Pancreas (tissue), 10 donors: ENCODE measurements around the gene NPTN. TPM values are rescaled to one million over a fixed set of nuclear protein-coding genes. Genes with fewer than 3 reads are reported as not detected.

Source experiments
- ATAC-seq, 4 donors: fragments of 200-7000 bp; cut with Tn5 transposase; one replicate each; pipeline versions ENCODE4 v1.8.0 to v1.9.1; 2020; ENCODE audit warnings: mild to moderate bottlenecking in 4 of 4, moderate library complexity in 4 of 4
- DNase-seq, 6 donors: peaks; one replicate each; pipeline ENCODE4 v3.0.0-alpha.2; 2020
- FAIRE-seq: peaks from 2 replicates; lab custom pipeline; 2012; peaks lifted over from hg19 to GRCh38; lab: Jason Lieb, UNC
- H3K27ac ChIP-seq, 4 donors: fragments of 200-600 bp; sonication (generic); 1 replicate in 3 of 4; 2 replicates in 1 of 4; pipeline versions ENCODE4 v1.5.0 to v1.8.0; 2020
- H3K27me3 ChIP-seq, 4 donors: fragments of 200-600 bp; one replicate each; pipeline ENCODE4 v1.8.0; 2021
- H3K36me3 ChIP-seq, 3 donors: fragments of 200-600 bp; sonication (generic) in 1 of 3; one replicate each; pipeline versions ENCODE4 v1.5.0 to v1.8.0; 2020 to 2021
- H3K4me1 ChIP-seq, 3 donors: fragments of 200-600 bp; one replicate each; pipeline ENCODE4 v1.8.0; 2021
- H3K4me3 ChIP-seq, 4 donors: fragments of 200-600 bp; sonication (generic) in 2 of 4; one replicate each; pipeline versions ENCODE4 v1.5.0 to v1.8.0; 2020 to 2021
- H3K9me3 ChIP-seq, 4 donors: fragments of 200-600 bp; one replicate each; pipeline ENCODE4 v1.8.0; 2021
- WGBS, 2 donors: extraction: QIAGEN DNeasy Blood & Tissue Kit; methylation state at CpG; one replicate each; pipeline ENCODE4 v1.1.7; 2013; 5-methylcytosine and 5-hydroxymethylcytosine counted together
- intact Hi-C, 3 donors: fragments of 100-400 bp; cut with DNase I; formaldehyde crosslinking; loops; one replicate each; pipeline versions ENCODE4 v1.11.1 to v1.14.2; 2022
- polyA plus RNA-seq, 2 donors: library from polyadenylated mRNA; stranded (reverse); fragments of 200-250 nt; gene quantifications; one replicate each; pipeline ENCODE4 v1.2.3, GENCODE V29; 2013
- total RNA-seq, 6 donors: library from RNA; stranded (reverse); fragmentation: NEBNext Ultra II Directional in 4 of 6; extraction: Animal tissue kit (Norgen Biotek cat#: 25700) in 4 of 6; gene quantifications; one replicate each; pipeline versions ENCODE4 v1.2.1 to v1.2.4, GENCODE V29; 2021 to 2023
- TF ChIP-seq, protein P1 (sequence below), 4 donors: fragments of 200-600 bp; sonication (generic) in 3 of 4; IDR thresholded peaks; one replicate each; pipeline versions ENCODE4 v1.5.0 to v1.8.0; 2021; ENCODE audit warnings: antibody characterized with exemption in 4 of 4
- donor health status: healthy with polysubstance abuse.
- donor health status: DM: no; HTN: no; CAD: no; lungs with moderate emphysema.
- donor health status: DM: no; HTN: no; CAD: no.
- donor health status: control.
- donor health status: control.
- donor health status: Bipolar disorder and iron deficiency.
- donor health status: DM: yes; HTN: yes; CAD: no.
- donor health status: DM: no; HTN: no; CAD: no.
- donor health status: DM: no; HTN: no; CAD: no.
- donor health status: DM: yes; HTN: yes; CAD: no.

NPTN gene
- total and polyA plus RNA-seq, 8 donors = 16.2 to 61.9 (median 36.8) TPM

DNA sequence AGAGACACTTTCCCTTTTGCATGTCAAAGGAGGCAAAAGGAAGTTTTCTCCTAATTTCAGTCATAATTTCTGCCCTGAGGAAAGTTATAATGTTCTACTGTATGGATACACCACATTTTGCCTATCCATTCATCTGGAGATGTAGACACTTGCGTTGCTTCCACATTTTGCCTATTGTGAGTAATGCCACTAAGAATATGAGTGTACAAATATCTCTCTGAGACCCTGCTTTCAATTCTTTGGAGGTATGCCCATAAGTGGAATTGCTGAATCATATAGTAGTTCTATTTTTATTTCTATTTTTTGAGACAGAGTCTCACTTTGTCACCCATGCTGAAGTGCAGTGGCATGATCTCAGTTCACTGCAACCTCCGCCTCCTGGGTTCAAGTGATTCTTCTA lies 47.4 kb upstream of the NPTN start:
- Histone ChIP-seq H3K4me1 (peaks cover 0 to 1% (median 0%) of the 10 kb centered on the region in 3 donors), H3K36me3 (no peaks in the 10 kb centered on the region), H3K27me3 (no peaks in the 10 kb centered on the region), H3K9me3 (no peaks in the 10 kb centered on the region), H3K4me3 (no peak overlapping the region), H3K27ac (no peak overlapping the region)
- no peak for DNase-seq
- intact Hi-C loops = no loop called here
- 95% methylated on average over 2 of the region's 2 CpGs for WGBS, 2 donors
- TF ChIP-seq, protein P1, sequence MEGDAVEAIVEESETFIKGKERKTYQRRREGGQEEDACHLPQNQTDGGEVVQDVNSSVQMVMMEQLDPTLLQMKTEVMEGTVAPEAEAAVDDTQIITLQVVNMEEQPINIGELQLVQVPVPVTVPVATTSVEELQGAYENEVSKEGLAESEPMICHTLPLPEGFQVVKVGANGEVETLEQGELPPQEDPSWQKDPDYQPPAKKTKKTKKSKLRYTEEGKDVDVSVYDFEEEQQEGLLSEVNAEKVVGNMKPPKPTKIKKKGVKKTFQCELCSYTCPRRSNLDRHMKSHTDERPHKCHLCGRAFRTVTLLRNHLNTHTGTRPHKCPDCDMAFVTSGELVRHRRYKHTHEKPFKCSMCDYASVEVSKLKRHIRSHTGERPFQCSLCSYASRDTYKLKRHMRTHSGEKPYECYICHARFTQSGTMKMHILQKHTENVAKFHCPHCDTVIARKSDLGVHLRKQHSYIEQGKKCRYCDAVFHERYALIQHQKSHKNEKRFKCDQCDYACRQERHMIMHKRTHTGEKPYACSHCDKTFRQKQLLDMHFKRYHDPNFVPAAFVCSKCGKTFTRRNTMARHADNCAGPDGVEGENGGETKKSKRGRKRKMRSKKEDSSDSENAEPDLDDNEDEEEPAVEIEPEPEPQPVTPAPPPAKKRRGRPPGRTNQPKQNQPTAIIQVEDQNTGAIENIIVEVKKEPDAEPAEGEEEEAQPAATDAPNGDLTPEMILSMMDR (IDR thresholded peaks at IDR 0.05) = no peak
- no peak for ATAC-seq
- FAIRE-seq = no peak

DNA sequence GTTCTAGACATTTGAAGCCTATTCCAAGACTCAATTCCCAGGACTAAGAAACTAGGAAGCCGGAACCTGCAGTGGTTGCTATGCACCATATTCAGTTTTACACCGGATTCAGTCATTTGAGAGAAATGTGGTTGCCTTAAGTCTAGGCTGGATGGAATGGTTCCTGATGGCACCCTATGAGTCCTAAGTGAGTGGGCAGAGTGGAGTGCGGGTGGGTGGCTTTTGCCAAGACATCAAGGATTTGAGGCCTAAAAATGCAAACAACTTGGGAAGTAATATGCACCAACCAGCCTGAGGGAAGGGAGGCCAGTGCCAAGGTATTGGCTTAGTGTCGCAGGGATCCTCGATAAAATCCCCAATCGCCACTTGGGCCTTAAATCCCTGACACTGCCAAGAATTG lies 46.8 kb upstream of the NPTN start:
- ATAC-seq = no peak
- no peak for DNase-seq
- no peak for FAIRE-seq
- Histone ChIP-seq H3K9me3 (no peaks in the 10 kb centered on the region), H3K27ac (no peak overlapping the region), H3K4me3 (no peak overlapping the region), H3K4me1 (no peaks in the 10 kb centered on the region), H3K27me3 (no peaks in the 10 kb centered on the region), H3K36me3 (no peaks in the 10 kb centered on the region)
- WGBS, 2 donors = 90 to 94% methylated on average over 6 of the region's 6 CpGs
- TF ChIP-seq, protein P1 (IDR thresholded peaks at IDR 0.05) = no peak
- intact Hi-C loops = no loop called here

GRCh38 chr15:73679180-73679579 lies 46.0 kb upstream of the NPTN start:
- no peak for FAIRE-seq
- no peak for DNase-seq
- Histone ChIP-seq H3K27ac (no peak overlapping the region), H3K4me3 (no peak overlapping the region), H3K27me3 (no peaks in the 10 kb centered on the region), H3K4me1 (no peaks in the 10 kb centered on the region), H3K36me3 (no peaks in the 10 kb centered on the region), H3K9me3 (no peaks in the 10 kb centered on the region)
- WGBS, 2 donors = 66 to 77% methylated on average over 3 of the region's 3 CpGs
- intact Hi-C loops = no loop called here
- ATAC-seq = no peak
- TF ChIP-seq, protein P1 (IDR thresholded peaks at IDR 0.05) = no peak

DNA sequence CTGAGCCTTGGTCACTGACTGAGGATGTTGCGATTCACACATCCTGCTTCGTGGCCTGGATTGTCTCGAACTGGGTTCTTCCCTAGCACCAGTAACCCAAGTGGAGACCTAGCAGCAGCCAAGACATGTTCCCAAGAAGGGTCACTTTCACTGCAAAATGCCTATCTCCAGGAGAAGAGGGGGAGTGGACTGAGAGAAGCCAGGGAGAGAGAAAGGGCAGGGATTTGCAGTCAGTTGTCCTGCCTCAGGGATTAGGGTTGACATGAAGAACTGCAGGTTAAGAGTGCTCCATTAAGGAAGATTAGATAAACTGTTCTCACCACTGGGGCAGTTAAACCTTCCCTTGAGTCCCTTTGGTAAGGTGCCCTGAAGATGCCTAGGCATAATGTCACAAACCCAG lies 45.3 kb upstream of the NPTN start:
- H3K27ac ChIP-seq = no peak overlapping the region
- H3K27me3 ChIP-seq = no peaks in the 10 kb centered on the region
- intact Hi-C loops = no loop called here
- FAIRE-seq = no peak
- WGBS, 2 donors = 75% methylated on average over 3 of the region's 3 CpGs
- DNase-seq = no peak
- no peak overlapping the region for H3K4me3 ChIP-seq
- H3K4me1 ChIP-seq = no peaks in the 10 kb centered on the region
- H3K9me3 ChIP-seq = no peaks in the 10 kb centered on the region
- no peak for ATAC-seq
- H3K36me3 ChIP-seq = no peaks in the 10 kb centered on the region
- TF ChIP-seq, protein P1 (IDR thresholded peaks at IDR 0.05) = no peak

DNA sequence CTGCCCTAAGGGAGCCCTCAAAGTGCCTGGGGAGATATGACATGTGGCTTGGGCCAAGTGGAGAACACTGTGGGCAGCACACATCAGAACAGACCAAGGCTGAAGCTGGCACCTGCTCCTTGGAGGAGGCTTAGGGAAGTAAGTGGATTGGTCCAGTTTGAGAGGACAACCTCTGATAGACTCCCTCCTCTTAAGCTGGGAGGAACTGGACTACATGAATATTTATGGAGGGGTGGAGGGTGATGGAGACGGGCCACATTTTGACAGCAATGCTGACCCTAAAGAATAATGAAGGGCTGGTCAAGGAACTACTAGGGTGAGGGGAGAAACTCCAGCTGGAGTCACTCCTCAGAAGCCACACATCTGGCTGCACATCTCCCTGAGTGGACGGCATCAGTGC lies 44.5 kb upstream of the NPTN start:
- no peaks in the 10 kb centered on the region for H3K4me1 ChIP-seq
- H3K9me3 ChIP-seq = no peaks in the 10 kb centered on the region
- intact Hi-C loops = no loop called here
- no peak for ATAC-seq
- TF ChIP-seq, protein P1 (IDR thresholded peaks at IDR 0.05) = no peak
- 72 to 73% methylated on average over 2 of the region's 2 CpGs for WGBS, 2 donors
- H3K36me3 ChIP-seq = no peaks in the 10 kb centered on the region
- no peak overlapping the region for H3K27ac ChIP-seq
- no peaks in the 10 kb centered on the region for H3K27me3 ChIP-seq
- H3K4me3 ChIP-seq = no peak overlapping the region
- DNase-seq = no peak
- no peak for FAIRE-seq
